ENCODE results near the gene RARG. TPM values are rescaled to one million over a fixed set of nuclear protein-coding genes. Genes with fewer than 3 reads are reported as not detected.
A peak's percentile ranks its signal among the peaks of the same experiment; 100 is the strongest.

RARG gene
- total RNA-seq, 1 donor from 2014 or later, result 0.27 TPM

DNA sequence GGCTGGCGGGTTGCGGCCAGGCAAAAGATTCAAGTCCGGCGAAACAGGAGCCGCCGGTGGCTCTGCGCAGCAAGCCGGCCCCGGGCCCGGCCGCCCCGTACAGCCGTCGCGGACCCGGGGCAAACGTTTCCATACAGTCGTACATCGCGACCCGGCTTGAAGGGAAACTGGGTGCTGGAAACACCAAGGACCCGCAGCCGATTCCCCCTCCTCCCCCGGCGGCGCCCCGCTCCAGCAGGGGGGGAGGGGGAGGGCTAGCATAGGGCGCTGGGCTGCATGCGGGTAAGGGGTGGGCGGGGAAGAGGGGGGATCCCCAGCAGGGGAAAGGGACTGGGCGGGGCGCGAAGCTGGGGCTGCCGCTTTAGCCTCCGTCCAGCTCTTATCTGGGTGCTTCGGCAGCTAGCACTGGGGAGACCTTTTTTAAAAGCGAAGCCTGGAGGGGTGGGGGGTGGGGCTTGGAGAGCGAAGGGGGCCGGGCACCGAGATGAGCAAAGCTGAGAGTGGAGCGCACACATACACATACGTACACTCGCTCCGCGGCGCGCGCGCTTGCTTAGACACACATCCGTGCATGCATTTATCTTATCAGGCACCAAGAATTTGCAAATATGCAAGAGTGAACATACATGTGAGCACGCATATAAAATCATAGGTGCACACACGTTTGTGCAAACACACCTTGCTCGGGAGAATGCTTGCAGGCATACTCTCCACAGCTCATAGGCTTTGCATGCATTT is 11.9 kb downstream of the RARG start:
- Mint-ChIP-seq H3K4me1 (ENCODE audit: low read depth, unreplicated experiment) (peaks cover 13% of the 10 kb centered on the region), H3K9me3 (ENCODE audit: unreplicated experiment) (peaks cover 14% of the 10 kb centered on the region), H3K4me3 (ENCODE audit: unreplicated experiment) (peak overlapping the region; percentile 91), H3K27me3 (ENCODE audit: unreplicated experiment) (peaks cover 31% of the 10 kb centered on the region), H3K27ac (ENCODE audit: unreplicated experiment) (no peak overlapping the region), H3K36me3 (ENCODE audit: unreplicated experiment) (no peaks in the 10 kb centered on the region)
- TF ChIP-seq, protein P1, sequence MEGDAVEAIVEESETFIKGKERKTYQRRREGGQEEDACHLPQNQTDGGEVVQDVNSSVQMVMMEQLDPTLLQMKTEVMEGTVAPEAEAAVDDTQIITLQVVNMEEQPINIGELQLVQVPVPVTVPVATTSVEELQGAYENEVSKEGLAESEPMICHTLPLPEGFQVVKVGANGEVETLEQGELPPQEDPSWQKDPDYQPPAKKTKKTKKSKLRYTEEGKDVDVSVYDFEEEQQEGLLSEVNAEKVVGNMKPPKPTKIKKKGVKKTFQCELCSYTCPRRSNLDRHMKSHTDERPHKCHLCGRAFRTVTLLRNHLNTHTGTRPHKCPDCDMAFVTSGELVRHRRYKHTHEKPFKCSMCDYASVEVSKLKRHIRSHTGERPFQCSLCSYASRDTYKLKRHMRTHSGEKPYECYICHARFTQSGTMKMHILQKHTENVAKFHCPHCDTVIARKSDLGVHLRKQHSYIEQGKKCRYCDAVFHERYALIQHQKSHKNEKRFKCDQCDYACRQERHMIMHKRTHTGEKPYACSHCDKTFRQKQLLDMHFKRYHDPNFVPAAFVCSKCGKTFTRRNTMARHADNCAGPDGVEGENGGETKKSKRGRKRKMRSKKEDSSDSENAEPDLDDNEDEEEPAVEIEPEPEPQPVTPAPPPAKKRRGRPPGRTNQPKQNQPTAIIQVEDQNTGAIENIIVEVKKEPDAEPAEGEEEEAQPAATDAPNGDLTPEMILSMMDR (IDR thresholded peaks at IDR 0.05; ENCODE audit: partially characterized antibody, unreplicated experiment), result no peak
- DNase-seq, result peak; percentile 48

DNA sequence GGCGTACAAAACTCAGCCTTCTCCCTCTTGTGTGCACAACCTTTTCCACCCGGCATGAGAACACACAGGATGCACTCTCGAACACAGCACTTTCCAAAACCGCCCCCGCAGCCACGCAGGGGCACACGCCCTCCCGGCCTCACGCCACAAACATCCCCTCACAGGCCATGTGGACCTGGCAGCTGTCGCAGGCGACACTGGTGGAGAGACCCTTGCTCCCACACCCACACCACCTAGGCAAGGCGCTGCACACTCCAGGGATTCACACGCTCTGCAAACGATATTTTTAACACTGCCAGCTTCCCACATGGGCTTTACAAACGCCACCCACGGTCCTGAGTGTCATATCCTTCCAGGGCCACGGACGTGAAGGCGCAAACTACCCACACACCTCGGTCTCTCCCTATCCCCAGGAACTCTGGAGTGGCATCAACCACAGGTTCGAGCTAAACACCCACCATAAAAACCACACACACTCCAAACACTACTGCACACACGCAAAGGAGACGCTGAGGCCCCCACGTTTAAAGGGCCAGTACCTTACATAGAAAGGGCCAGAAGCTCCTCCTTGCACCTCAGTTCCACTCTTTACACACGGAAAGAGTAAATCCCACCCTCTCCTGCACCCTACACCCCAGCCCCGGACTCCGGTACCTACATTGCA is 12.6 kb downstream of the RARG start:
- H3K36me3 Mint-ChIP-seq (ENCODE audit: unreplicated experiment), result no peaks in the 10 kb centered on the region
- peaks cover 26% of the 10 kb centered on the region for H3K27me3 Mint-ChIP-seq (ENCODE audit: unreplicated experiment)
- H3K4me1 Mint-ChIP-seq (ENCODE audit: low read depth, unreplicated experiment), result peaks cover 13% of the 10 kb centered on the region
- TF ChIP-seq, protein P1 (IDR thresholded peaks at IDR 0.05; ENCODE audit: partially characterized antibody, unreplicated experiment), result no peak
- H3K27ac Mint-ChIP-seq (ENCODE audit: unreplicated experiment), result no peak overlapping the region
- DNase-seq, result no peak
- H3K9me3 Mint-ChIP-seq (ENCODE audit: unreplicated experiment), result peaks cover 14% of the 10 kb centered on the region
- H3K4me3 Mint-ChIP-seq (ENCODE audit: unreplicated experiment), result peak overlapping the region; percentile 18

DNA sequence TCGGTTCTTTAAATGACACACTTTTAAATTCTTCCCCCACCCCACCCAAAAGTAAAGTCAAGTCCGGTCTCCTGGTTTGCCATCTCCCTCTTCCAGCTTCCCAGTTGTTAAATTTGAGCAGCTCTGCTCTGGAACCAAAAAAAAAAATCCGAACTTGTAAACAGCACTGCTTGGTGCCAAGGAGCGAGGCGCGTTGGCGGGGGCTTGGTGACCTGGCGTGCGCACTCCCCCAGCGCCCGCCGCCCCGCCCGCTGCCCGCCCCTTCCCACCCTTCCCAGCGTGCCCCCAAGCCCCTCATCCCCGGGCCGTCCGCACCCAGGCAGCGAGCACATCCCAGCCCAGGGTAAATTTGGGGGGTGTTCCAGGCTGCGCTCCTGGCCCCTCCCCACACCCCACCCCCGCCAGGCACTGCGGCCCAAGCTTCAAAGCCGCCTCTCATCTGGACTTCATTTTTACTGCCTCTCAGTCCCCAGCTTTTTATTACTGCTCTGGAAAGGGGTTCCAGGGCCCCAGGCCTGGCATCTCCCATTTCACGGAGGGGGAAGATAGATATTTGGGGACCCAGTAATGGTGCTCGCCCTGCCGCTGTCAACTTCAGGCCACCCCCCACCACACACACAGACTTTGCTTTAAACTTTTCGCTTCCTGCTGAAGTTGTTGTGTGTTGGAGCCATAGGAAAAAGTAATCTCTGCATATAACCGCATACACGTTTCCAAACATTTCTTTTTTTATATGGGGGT is 13.3 kb downstream of the RARG start:
- DNase-seq, result no peak
- peaks cover 11% of the 10 kb centered on the region for H3K4me1 Mint-ChIP-seq (ENCODE audit: low read depth, unreplicated experiment)

DNA sequence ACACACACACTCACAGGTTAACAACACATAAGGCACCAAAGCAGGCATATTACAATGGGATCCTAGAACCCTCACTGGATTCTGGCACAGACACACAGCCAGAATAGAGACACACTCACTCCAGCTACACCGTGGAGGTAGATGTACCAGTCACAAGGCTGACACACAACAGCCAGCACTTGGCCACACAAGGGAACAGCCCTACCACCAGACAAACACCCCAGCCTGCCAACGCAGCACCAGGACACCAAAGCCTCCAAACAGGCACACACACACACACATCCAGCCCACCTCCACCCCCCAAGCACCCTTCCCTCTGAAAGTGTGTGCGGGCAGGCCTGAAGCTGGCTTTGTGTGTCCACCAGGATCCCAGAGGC is 14.1 kb downstream of the RARG start:
- H3K27ac Mint-ChIP-seq (ENCODE audit: unreplicated experiment), result peak overlapping the region; percentile 17
- H3K9me3 Mint-ChIP-seq (ENCODE audit: unreplicated experiment), result peaks cover 12% of the 10 kb centered on the region
- DNase-seq, result no peak
- H3K4me3 Mint-ChIP-seq (ENCODE audit: unreplicated experiment), result no peak overlapping the region
- no peaks in the 10 kb centered on the region for H3K36me3 Mint-ChIP-seq (ENCODE audit: unreplicated experiment)
- TF ChIP-seq, protein P1 (IDR thresholded peaks at IDR 0.05; ENCODE audit: partially characterized antibody, unreplicated experiment), result no peak
- H3K27me3 Mint-ChIP-seq (ENCODE audit: unreplicated experiment), result peaks cover 26% of the 10 kb centered on the region
- H3K4me1 Mint-ChIP-seq (ENCODE audit: low read depth, unreplicated experiment), result peaks cover 15% of the 10 kb centered on the region

More for the DNA sequence above, 13.3 kb downstream of the RARG start:
- Mint-ChIP-seq H3K9me3 (ENCODE audit: unreplicated experiment) (peaks cover 13% of the 10 kb centered on the region), H3K27me3 (ENCODE audit: unreplicated experiment) (peaks cover 26% of the 10 kb centered on the region), H3K27ac (ENCODE audit: unreplicated experiment) (no peak overlapping the region), H3K4me3 (ENCODE audit: unreplicated experiment) (peak overlapping the region; percentile 18), H3K36me3 (ENCODE audit: unreplicated experiment) (no peaks in the 10 kb centered on the region)
- TF ChIP-seq, protein P1 (IDR thresholded peaks at IDR 0.05; ENCODE audit: partially characterized antibody, unreplicated experiment), result no peak

All from glutamatergic neuron (in vitro differentiated cells).